ENCODE measurements around the gene PPP2R2C.

Gene PPP2R2C

GRCh38 chr4:6495736-6496135 is 23.3 kb upstream of the PPP2R2C start:
- DNase-seq (ENCODE audit: low spot score) = no peak
- TF ChIP-seq CTCF (IDR thresholded peaks at IDR 0.05; ENCODE audit: borderline replicate concordance, control extremely low read depth, extremely low read depth, insufficient read depth, missing control alignments) = no peak
- in situ Hi-C loops (cut with MboI; ENCODE audit: low sequenced_read_pairs, unreplicated experiment) = no loop called here

- in situ Hi-C loops (cut with MboI; ENCODE audit: low sequenced_read_pairs, unreplicated experiment) = no loop called here
- DNase-seq (ENCODE audit: low spot score) = no peak
- no peak for TF ChIP-seq CTCF (IDR thresholded peaks at IDR 0.05; ENCODE audit: borderline replicate concordance, control extremely low read depth, extremely low read depth, insufficient read depth, missing control alignments)
These were observed 22.8 kb upstream of the PPP2R2C start for GRCh38 chr4:6495296-6495590.

DNA sequence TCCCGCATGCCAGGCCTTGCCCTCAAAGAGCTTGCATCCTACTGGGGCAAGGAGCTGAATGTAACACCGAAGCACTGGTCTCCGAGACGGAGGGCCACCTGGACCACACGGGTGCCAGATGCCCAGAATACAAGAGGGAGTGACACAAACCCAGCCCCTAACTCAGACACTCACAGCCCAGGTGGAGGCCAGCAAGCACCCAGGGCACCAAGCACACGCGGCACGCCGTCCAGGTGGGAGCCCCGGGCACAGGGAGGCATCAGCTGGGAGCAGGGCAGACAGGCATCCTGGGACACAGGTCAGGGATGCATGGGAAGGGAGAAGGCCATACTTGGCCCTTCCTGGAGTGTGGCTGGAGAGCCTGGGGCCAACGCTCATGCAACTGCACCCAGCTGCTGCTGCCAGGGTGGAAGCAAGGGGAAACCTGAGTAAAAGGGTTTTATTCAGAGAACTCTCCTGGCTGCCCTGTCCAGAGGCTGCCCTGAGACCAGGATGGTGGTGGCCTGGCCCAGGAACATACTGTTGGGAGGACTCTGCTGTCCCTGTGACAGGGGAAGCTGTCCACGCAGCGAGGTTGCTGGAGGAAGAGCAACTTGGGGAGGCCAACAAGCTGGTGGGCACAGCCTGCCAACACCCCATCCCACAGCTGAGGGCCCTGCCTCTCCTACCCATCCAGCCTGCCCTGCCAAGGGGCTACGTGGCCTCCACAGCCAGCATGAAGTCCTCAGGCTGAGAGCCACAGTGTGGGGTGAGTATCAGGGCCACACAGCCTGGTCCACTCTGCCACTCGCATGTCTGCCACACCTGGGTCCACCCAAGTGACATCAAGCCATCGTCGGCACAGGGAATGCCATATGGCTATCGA is 22.2 kb upstream of the PPP2R2C start:
- in situ Hi-C loops (cut with MboI; ENCODE audit: low sequenced_read_pairs, unreplicated experiment) = no loop called here
- TF ChIP-seq CTCF (IDR thresholded peaks at IDR 0.05; ENCODE audit: borderline replicate concordance, control extremely low read depth, extremely low read depth, insufficient read depth, missing control alignments) = no peak
- no peak for DNase-seq (ENCODE audit: low spot score)

- in situ Hi-C loops (cut with MboI; ENCODE audit: low sequenced_read_pairs, unreplicated experiment) = no loop called here
- TF ChIP-seq CTCF (IDR thresholded peaks at IDR 0.05; ENCODE audit: borderline replicate concordance, control extremely low read depth, extremely low read depth, insufficient read depth, missing control alignments) = no peak
- no peak for DNase-seq (ENCODE audit: low spot score)
These were observed 21.4 kb upstream of the PPP2R2C start for GRCh38 chr4:6493658-6494304.

DNA sequence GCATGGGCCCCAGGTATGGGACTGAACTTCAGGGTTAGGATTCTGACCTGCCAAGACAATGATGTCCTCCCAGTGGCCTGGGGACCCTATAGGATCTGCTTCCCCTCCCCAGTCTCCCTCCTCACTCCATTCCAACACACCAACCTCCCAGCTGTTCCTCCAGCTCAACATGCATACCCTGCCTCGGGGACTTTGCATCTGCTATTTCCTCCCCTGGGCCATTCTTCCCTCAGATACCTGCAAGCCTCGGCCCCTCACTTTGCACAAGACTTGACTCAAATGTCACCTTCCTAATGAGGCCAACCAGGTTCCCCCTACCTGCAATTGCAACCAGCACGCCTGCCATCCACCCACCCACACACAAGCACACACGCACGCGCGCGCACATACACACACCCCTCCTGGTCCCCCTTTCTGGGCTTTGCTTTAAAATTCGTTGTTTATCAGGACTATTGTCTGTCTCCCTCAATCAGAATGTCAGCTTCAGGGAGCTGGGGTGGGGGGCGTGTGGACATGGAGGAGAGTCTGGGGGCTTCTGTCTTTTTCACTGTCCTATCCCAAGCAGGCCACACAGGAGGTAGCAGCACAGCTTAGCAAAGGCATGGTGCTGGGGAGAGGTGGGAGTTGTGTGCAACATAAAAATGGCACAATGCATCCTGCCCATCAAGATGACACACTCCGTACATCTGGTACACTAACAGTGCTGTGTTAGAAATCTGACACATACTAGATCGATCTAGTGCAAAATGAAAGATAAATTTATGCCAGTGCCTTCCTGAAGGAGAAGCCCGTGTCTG is 20.6 kb upstream of the PPP2R2C start:
- in situ Hi-C loops (cut with MboI; ENCODE audit: low sequenced_read_pairs, unreplicated experiment) = no loop called here
- TF ChIP-seq CTCF (IDR thresholded peaks at IDR 0.05; ENCODE audit: borderline replicate concordance, control extremely low read depth, extremely low read depth, insufficient read depth, missing control alignments) = no peak
- DNase-seq (ENCODE audit: low spot score) = peak; percentile 6

DNA sequence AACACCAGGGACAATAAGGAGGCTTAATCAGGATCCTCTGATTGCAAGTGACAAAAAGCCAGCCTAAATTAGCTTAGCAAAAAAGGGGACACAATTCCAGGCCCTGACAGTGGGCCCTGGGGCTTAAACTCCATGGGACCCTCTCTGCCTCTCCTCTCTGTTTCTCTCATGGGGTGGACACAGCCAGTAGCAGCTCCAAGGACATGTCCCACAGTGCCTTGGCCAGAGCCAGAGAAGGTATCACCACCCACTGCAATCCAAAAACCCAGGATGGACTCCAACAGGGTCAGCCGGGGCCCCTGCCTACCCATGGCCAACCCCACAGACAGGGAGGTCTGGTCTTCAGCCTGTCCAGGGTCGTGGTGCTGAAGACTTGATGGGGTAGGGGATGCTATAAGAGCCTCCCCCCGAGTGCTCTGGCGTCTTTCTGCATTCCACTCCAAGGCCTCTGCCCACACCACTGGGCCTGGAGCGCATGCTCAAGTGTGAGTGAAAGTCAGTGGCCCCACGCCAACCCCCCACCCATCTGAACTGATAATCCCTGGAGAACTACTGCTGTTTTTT is 19.7 kb upstream of the PPP2R2C start:
- in situ Hi-C loops (cut with MboI; ENCODE audit: low sequenced_read_pairs, unreplicated experiment) = no loop called here
- no peak for DNase-seq (ENCODE audit: low spot score)
- TF ChIP-seq CTCF (IDR thresholded peaks at IDR 0.05; ENCODE audit: borderline replicate concordance, control extremely low read depth, extremely low read depth, insufficient read depth, missing control alignments) = no peak
